CMK (cell line): ENCODE data around the gene GLS.
"Not testable (repeated sequence)": the region's sequence is repeated elsewhere in the genome, so short reads cannot be mapped to it uniquely, and the experiment has no call there.

Experiments
- DNase-seq: peaks from one replicate; pipeline ENCODE4 v3.0.0-alpha.2; 2010; ENCODE audit warnings: low read depth

GLS gene

DNA sequence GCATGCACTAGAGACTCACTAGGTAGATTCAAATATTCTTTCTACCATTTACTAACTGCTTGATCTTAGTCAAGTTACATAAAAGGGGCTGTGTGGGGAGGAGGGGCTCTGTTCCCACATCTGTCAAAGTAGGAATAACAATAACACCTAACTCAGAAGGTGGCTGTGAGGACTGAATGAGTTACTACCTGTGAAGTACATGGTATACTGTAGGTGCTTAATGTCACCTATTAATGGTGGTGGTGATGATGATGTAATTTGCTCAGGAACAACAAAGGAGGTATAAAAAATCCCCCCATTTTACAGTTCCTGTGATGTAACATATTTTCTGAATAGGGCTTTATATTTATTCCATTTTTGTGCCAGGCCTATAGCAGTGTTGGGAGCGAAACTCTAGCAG, 92.6 kb downstream of the GLS start:
- no peak for DNase-seq

DNA sequence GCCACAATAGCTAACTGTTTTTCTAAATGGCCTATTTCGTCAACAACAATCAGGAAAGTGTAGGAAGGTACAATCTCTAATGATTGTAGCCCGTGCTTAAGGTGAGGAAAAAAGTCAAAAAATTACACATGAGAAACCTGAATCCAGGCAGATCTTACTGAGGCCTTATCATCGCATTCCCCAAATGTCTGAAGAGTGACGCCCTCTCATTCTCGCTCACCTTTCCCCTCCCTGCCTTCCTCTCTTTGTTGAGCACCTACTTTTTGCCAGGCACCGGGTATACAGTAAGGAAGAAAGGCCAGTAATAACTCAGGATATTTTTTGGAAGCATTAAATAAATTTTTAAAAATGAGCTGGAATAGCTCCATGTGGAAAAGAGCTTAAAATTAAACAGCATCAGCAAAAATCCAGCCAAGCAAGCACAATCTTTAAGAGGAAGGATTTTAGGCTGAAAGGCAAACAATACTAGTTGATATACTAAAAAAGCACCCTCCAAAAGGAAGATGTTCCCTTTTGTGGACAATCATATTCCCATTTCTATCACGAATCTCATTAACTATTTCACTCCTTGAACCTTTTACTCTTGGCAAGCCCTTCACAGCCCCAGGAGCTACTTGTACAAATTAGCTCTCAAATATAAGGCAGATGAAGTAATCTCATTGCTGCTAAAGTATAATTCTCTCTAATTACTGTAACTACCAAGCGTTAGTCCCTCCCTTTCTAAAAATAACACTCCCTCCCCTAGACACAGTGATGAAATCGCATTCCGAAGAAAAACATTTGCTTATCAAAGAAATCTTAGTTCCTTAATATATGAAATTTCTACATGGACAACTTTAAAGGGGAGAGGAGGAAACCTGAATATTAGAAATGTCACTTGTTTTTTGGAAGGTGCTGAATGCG, 93.4 kb downstream of the GLS start:
- no peak for DNase-seq

DNA sequence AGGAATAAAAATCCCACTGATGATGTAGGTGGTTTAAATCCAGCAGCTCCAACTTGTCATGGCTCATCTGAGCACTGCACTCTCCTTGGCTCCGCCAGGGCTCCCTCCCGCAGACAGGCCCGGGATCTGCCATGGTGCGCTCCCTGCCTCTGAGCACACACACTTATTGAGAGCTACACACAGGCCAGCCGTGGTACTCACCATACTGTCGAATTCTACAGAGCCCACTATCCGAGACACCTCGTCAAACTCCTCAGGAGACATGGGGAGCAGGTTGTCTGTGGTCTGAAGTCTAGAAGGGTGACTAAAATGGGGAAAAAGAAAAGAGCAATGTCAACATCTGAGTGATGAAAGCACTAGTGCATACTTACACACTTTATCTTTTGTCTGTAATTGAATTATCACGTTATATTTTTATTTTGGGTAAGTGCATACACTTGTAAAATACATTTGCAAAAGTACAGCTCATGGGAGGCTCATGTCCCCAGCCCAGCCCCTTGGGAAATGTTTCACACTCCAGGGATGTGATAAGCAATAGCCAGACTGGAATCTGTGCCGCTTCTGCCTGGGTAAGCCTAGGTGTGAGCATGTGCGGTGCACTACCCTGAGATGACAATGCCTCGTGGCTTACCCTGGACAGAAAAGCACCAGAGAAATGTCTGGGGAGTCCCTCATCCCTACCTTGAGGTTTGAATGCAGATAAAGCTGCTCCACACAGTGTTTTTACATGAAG, 94.2 kb downstream of the GLS start:
- no peak for DNase-seq

DNA sequence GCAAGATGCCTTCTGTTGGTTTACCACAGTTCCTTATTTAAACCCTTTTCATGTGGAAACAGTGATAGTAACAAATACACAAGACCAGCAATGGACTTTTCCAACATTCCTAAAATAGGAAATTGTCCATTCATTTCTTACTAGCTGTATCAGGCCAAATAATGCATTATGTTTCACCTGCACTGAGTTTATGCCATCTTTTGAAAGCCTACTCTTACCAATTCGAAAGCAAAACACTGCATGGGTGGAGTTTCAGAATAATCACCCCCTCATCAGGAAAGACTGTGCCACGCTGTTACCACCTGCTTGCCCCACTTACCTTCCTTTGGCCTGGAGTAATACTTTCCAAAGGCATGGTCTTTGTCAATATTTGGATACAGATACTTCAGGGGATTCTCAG, 95.9 kb downstream of the GLS start:
- DNase-seq = no peak

DNA sequence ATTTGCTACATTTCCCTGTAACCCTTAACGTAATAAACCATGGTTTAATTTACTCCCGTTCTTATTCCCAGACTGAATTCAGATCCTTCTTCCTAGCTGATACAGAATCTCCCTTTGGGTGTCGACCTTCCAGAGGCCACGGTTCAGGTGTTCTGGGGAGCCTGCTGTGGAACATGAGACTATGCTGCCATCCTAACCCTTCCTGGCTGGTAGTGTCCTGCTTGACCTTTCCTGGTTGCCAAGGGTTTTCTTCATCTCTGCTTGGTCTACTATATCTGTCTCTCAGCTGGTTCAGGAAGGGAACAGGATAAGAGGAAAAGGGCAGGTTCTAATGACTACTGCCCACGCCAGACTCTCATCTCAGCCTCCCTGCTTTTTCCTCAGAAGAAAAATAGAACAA, 96.9 kb downstream of the GLS start:
- no peak for DNase-seq

DNA sequence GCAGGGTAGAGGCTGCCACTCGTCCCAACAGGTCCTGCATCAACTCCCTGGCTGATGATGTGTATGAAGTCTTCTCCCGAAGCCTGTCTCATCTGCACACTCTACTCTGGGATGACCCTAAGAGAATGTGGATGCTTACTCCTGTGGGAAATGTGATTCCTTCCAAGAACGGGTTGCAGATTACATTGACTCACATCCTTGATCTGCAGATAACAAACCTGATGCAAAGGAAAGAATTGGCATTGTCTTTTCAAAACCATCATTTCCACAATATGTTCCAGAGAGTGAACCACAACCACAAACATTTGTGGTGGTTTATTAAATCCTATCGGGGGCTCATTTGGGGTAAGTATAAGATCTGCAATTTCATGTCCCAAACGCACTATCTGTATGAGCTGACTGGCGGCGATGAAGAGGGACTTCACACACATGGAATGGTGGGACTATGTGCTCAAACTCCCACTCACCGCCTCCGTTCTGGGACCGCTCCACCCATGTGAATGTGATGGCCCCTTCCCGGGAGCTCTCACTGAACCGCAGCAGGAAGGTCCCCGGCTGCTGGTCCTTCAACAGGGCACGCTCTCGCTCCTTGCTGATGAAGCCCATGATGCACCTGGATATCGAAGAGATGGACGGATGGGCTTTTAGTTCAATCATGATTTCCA, 97.9 kb downstream of the GLS start:
- no peak for DNase-seq

DNA sequence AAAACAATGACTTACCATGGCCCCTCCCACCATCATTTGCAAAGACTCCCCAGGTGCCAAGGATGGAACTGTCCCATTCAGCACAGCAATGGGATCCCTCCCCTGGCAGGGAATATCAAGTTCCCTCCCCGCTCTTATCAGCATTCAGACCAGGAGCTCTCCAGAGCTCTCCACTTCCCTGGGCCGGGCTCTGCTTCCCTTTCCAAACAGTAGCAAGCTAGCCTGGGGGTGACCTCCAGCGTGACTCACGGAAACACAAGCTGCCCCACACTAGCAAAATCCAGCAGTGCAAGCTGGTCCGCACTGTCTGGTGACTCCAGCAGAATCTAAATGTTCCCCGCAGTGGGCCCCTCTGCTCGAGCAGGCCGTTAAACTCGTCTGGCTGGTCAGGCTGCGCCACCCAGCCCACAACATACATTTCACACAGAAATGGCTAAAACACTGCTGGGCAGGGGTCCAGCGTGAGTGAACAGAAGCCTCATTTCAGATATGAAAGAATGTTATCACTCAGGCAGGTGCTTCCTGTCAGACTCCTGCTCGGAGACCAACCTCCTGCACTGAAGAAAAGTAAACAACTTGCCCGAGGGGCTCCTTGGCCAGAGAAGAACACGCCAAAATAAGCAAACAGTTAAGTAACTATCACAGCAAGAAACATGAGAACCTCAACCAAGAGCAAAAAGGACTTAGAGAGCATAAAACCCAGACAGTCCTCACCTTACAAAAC, 99.4 kb downstream of the GLS start:
- DNase-seq = peak; percentile 77

DNA sequence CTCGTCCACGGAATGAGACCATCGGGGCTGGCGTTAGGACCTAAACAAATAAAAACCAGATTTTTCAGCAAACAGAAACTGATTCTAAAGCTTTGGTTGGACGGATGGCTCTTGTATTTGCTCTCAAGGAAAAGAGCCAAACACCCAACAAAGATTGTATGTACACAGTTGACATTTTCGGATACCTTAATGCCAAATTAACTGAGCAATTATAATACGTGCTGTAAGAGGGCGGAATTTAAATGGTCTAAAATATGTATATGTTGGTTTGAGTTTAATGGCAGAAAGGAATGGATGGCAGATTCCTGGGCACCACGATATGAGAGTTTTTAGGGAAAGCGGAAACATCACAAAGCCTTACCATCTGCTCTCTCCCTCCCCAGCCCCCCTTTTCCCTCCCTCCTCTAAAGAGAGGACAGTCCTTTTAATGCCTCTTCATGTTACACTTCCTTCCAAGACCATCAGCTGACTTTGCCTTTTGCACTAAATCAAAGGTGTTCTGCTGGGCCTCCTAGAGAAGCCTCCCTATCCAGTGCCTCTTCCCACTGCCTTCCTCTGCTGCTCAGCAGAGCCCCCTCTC, 100.1 kb downstream of the GLS start:
- DNase-seq = no peak

DNA sequence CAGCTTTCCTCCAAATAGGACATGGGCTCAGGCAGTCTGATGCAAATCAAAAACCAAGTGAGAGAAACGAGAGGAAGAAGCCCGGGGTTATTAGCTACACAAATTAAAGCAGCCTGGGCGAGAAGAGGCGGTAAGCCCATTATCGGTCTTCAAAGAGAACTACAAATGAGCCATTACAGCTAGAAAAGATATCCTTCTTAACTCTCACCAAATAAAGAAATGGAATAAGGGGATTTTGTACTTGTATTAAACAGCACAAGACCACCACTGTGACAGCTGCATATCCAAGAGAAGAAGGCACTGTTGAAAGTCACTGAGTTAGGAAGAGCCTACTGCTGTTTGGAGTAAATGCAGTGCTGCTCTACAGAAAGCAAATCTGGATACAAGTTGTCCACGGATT, 100.7 kb downstream of the GLS start:
- no peak for DNase-seq

DNA sequence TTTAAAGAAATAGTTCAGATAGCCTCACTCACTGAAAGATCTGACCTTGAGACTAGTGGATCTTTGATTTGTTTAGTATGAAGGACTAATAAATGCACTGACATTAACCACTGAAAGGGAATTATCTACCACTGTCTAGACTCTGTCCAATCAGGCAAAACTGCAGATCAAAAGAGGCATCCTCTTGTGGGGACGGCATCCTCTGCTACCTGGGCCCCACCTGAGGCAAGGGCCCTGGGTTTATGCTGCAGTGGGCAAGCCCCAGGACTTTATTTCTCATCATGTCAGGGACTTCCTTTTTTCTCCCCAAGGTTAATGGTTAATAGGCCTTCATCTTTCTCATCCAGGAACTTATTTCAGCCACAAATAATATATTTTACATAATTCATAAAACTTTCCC, 101.1 kb downstream of the GLS start:
- no peak for DNase-seq

DNA sequence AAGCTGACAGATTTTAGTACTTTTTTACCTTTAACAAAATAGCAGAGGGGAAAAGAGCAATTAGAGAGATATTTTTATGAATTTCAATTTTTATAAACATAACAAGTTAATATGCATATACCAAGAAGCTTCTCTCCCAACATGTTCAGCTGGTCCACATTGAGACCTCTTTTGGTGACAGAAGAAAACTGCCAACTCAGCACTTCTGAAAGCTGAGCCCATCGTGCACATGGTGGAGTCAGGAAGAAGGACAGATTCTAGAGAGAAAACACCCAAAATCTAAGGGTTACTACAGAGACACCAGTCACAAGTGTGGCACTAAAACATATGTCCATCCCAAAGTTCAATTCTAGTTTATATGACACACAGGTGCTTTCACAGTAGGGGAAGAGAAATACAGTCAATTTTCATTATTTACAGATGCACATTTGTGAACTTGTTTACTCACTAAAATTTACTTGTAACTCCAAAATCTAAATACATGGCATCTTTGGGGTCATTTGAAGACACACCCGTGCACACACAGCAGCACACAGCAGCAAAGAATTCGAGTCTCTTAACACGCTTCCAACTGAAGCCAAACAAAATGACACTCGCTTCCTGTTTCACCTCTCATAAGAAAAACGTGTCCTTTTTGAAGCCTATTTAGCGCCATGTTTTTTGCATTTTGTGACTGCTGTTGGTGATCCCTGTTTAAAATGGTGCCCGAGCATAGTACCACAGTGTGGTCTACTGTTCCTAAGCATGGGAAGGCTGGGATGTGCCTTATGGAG, 101.8 kb downstream of the GLS start:
- DNase-seq = no peak

DNA sequence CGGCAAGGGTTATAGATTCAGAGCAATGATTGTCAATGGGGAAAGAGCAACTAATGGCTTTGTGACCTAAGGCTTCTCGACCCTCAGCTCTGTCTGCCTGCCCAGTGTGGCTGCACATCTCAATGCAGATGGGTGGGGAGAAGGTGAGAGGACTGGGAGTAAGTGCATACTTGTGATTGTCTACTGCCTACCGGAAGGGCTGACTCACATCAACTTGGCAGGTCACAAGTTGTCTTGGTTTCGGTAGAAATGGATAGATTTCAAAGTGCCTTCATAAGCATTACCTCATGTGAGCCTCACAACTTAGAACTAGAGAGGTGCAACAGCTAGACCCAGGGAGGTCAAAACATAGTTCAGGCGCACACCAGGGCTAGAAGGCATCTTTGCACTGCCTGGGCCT, 104.0 kb downstream of the GLS start:
- no peak for DNase-seq

DNA sequence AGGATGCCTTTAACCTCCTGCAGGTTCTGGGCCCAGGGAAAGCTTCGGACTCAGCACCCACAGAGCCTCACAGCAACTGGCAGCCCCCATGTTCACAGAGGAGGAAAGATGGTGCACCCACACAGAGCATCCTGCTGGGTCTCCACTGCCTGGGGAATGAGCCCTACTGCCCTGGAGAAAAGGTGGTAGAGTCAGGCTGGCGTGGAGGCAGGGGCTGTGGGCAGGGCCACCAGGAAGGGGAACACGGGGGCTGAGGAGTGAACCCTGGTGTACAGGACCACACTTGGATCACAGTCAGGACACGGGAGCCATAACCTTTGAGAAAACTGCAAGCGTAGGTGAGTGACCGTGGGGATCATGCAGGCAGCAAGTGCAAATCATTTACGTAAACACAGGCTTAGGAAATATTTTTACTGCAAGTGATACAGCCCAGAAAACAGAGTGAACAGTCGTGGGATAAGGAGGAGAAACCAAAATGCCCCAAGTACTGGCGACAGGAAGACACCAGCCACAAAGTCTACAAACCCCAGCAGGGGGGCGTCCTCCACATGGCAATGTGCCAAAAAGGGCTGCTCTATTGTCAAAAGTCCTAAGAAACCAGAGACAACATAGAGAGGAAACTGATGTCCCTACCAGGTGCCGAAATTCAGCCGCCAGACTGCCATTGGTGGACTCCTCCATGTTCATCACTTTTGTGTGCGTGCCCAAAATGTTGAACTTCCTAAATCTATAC, 105.8 kb downstream of the GLS start:
- peak; percentile 52 for DNase-seq

DNA sequence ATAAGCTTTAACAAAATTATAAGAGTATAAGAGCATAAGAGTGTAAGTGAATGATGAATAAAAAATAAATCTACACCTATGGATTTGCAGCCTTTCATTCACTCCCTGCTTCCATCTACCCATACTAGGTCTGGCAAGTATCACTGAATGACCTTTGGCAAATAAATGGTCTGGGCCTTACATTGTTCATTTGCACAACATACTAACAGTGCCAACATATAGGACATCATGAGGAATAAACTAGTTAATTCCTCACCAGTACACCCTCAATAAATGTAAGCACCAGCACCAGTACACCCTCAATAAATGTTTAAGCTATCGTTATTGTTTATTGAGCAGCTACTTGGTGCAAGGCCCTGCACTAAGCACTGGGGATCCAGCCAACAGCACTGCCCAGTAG, 106.5 kb downstream of the GLS start:
- DNase-seq = no peak

DNA sequence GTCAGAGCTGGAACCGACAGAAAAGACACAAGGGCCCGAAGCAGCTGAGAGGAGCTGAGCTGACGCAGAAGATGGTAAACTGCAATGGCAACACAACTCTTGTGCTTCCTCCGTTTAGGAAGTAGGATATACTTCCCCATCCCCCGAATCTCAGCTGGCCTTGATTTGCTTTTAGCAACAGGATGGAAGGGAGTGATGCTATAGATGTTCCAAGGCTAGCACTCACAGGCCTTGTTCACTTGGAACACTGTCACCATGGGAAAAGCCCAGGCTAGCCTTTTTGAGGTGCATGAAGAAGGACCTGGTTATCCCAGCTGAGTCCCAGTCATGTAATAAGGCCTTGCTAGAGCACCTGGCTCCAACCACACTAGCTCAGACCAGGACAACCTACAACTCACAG, 107.3 kb downstream of the GLS start:
- DNase-seq = no peak

DNA sequence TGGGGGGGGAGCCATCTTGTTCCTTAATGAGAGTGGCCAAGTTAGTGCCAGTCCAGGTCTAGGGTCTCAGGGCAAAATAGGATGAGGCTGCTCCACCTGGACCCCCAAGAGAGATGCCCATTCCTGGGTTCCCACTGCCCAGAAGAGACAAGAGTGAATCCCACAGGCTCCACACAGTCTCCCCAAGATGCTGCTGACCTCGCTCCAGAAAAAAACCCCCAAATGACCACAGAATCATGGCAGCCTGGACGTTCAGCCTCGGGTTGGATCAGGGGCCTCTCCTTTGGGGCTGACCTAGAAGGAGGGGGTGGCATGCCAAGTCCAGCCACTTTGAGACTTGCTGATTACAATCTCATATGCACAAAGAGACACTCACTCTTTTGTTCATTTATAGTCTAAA, 108.3 kb downstream of the GLS start:
- no peak for DNase-seq

DNA sequence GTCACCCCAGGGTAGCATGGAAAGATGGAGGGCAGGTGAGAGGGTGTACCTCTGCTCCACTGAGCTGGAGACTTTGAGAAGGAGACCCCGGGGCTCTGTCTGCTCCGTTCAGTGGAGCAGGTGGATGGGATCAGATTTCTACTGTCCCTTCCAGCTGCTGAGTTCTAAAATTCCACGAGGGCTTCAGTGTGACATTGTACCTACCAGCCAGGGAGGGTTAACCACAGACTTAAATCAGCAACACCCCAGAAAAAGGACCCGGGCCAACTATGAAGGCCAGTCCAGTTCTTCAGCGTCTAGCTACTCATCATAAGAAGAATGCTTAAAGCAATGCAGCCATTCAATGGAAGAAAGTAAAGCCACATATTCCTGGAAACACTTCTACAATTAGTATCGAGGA, 109.5 kb downstream of the GLS start:
- DNase-seq = no peak

DNA sequence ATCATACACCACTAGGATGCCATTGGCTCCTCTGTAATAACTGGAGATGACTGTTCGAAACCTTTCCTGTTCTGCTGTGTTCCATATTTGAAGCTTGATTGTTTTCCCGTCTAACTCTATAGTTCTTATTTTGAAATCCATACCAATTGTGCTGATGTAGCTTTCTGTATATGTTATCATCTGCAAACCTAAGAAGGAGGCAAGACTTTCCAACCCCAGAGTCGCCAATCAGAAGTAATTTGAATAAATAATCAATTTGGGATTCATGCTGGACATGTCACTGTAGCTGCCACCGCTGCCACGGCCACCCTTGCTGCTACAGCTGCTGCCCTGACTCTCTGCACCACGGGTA, 112.6 kb downstream of the GLS start:
- no peak for DNase-seq

DNA sequence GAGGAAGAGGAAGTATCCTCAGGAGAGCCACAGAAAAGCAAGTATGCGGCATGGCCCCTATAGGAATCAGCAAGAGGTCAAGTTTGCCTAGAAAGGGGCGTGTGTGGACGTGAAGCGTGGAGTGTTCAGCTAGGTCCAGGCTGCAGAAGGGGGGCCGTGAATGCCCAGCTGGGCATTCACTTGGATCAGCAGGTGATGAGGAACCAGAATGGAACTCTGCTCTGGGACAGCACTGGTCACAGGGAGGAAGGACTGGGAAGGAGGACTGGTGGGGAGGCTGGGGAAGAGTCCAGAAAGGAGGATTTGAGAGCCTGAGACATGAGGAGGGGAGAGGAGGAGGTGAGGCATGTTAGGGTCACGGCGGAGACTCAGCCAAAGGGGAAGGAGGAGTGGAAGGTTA, 113.5 kb downstream of the GLS start:
- no peak for DNase-seq

DNA sequence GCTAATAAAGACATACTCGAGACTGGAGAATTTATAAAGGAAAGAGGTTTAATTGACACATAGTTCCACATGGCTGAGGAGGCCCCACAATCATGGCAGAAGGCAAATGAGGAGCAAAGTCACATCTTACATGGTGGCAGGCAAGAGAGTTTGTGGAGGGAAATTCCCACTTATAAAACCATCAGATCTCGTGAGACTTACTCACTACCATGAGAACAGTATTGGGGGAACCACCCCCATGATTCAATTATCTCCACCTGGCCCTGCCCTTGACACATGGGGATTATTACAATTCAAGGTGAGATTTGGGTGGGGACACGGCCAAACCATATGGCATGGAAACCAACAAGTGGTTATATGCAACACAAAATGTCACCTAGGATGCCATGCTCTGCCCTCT, 114.7 kb downstream of the GLS start:
- not testable (repeated sequence) for DNase-seq
